Measurements from ENCODE around the gene SPATA3.

GRCh38 chr2:230990131-230990898, 5.6 kb upstream of the SPATA3 start:
- TF ChIP-seq GATA2 (IDR thresholded peaks at IDR 0.05; ENCODE audit: low read depth, low read length) (no peak), GATA3 (IDR thresholded peaks at IDR 0.05; ENCODE audit: low read depth, low read length) (no peak)

Data from SH-SY5Y (cell line).